ENCODE data around the gene CPLX1. TPM values are rescaled to one million over a fixed set of nuclear protein-coding genes. Genes with fewer than 3 reads are reported as not detected.
"Not testable (repeated sequence)": the region's sequence is repeated elsewhere in the genome, so short reads cannot be mapped to it uniquely, and the experiment has no call there.

Gene CPLX1
- total RNA-seq, 1 donor from 2014 or later, result 0.46 TPM

- H3K36me3 Mint-ChIP-seq (ENCODE audit: low read depth, unreplicated experiment), result peaks cover 9% of the 10 kb centered on the region
- no peak overlapping the region for H3K4me3 Mint-ChIP-seq (ENCODE audit: unreplicated experiment)
- peaks cover 20% of the 10 kb centered on the region for H3K4me1 Mint-ChIP-seq (ENCODE audit: unreplicated experiment)
- H3K27me3 Mint-ChIP-seq (ENCODE audit: unreplicated experiment), result peaks cover 39% of the 10 kb centered on the region
- no peak overlapping the region for H3K27ac Mint-ChIP-seq (ENCODE audit: unreplicated experiment)
- TF ChIP-seq CTCF (IDR thresholded peaks at IDR 0.05; ENCODE audit: unreplicated experiment), result no peak
- H3K9me3 Mint-ChIP-seq (ENCODE audit: unreplicated experiment), result no peaks in the 10 kb centered on the region
- no peak for DNase-seq (ENCODE audit: low spot score)
Measured at GRCh38 chr4:784401-785331, 41.3 kb downstream of the CPLX1 start.

GRCh38 chr4:781493-782216 is 44.3 kb downstream of the CPLX1 start:
- DNase-seq (ENCODE audit: low spot score), result peak; percentile 99
- H3K4me1 Mint-ChIP-seq (ENCODE audit: unreplicated experiment), result peaks cover 30% of the 10 kb centered on the region
- H3K27ac Mint-ChIP-seq (ENCODE audit: unreplicated experiment), result peak overlapping the region; percentile 94
- H3K27me3 Mint-ChIP-seq (ENCODE audit: unreplicated experiment), result peaks cover 32% of the 10 kb centered on the region
- peaks cover 23% of the 10 kb centered on the region for H3K36me3 Mint-ChIP-seq (ENCODE audit: low read depth, unreplicated experiment)
- H3K9me3 Mint-ChIP-seq (ENCODE audit: unreplicated experiment), result no peaks in the 10 kb centered on the region
- no peak for TF ChIP-seq CTCF (IDR thresholded peaks at IDR 0.05; ENCODE audit: unreplicated experiment)
- H3K4me3 Mint-ChIP-seq (ENCODE audit: unreplicated experiment), result peak overlapping the region; percentile 93

GRCh38 chr4:780716-781492 is 45.0 kb downstream of the CPLX1 start:
- peak overlapping the region; percentile 68 for H3K27ac Mint-ChIP-seq (ENCODE audit: unreplicated experiment)
- DNase-seq (ENCODE audit: low spot score), result no peak
- H3K4me1 Mint-ChIP-seq (ENCODE audit: unreplicated experiment), result peaks cover 31% of the 10 kb centered on the region
- no peak for TF ChIP-seq CTCF (IDR thresholded peaks at IDR 0.05; ENCODE audit: unreplicated experiment)
- no peaks in the 10 kb centered on the region for H3K9me3 Mint-ChIP-seq (ENCODE audit: unreplicated experiment)
- peaks cover 26% of the 10 kb centered on the region for H3K36me3 Mint-ChIP-seq (ENCODE audit: low read depth, unreplicated experiment)
- H3K27me3 Mint-ChIP-seq (ENCODE audit: unreplicated experiment), result peaks cover 32% of the 10 kb centered on the region
- peak overlapping the region; percentile 93 for H3K4me3 Mint-ChIP-seq (ENCODE audit: unreplicated experiment)

- H3K4me3 Mint-ChIP-seq (ENCODE audit: unreplicated experiment), result peak overlapping the region; percentile 93
- H3K36me3 Mint-ChIP-seq (ENCODE audit: low read depth, unreplicated experiment), result peaks cover 30% of the 10 kb centered on the region
- H3K27ac Mint-ChIP-seq (ENCODE audit: unreplicated experiment), result peak overlapping the region; percentile 68
- H3K9me3 Mint-ChIP-seq (ENCODE audit: unreplicated experiment); DNase-seq (ENCODE audit: low spot score): not testable (repeated sequence)
- peaks cover 32% of the 10 kb centered on the region for H3K27me3 Mint-ChIP-seq (ENCODE audit: unreplicated experiment)
- peaks cover 31% of the 10 kb centered on the region for H3K4me1 Mint-ChIP-seq (ENCODE audit: unreplicated experiment)
Measured at GRCh38 chr4:780255-780654, 45.7 kb downstream of the CPLX1 start.

- Mint-ChIP-seq H3K27me3 (ENCODE audit: unreplicated experiment) (peaks cover 33% of the 10 kb centered on the region), H3K4me1 (ENCODE audit: unreplicated experiment) (peaks cover 33% of the 10 kb centered on the region), H3K36me3 (ENCODE audit: low read depth, unreplicated experiment) (peaks cover 37% of the 10 kb centered on the region), H3K4me3 (ENCODE audit: unreplicated experiment) (peak overlapping the region; percentile 93), H3K9me3 (ENCODE audit: unreplicated experiment) (no peaks in the 10 kb centered on the region), H3K27ac (ENCODE audit: unreplicated experiment) (no peak overlapping the region)
- DNase-seq (ENCODE audit: low spot score), result no peak
- no peak for TF ChIP-seq CTCF (IDR thresholded peaks at IDR 0.05; ENCODE audit: unreplicated experiment)
Measured at GRCh38 chr4:779555-779954, 46.4 kb downstream of the CPLX1 start.

Measured in endothelial cell (in vitro differentiated cells).